ENCODE results near the gene CBX2. TPM values are rescaled to one million over a fixed set of nuclear protein-coding genes. Genes with fewer than 3 reads are reported as not detected.
A peak's percentile ranks its signal among the peaks of the same experiment; 100 is the strongest.

Gene CBX2
- total and polyA plus RNA-seq, 2 experiments from 2014 or later, result 0.11 to 0.13 TPM

GRCh38 chr17:79738643-79739042, 39.3 kb upstream of the CBX2 start:
- Histone ChIP-seq H3K79me2 (ENCODE audit: insufficient read depth) (no peaks in the 10 kb centered on the region), H3K27me3 (replicated peaks; ENCODE audit: insufficient read depth) (peaks cover 14% of the 10 kb centered on the region), H2AFZ (no peak overlapping the region), H3K9me3 (ENCODE audit: low read depth) (no peaks in the 10 kb centered on the region), H3K9me2 (ENCODE audit: insufficient read depth) (no peaks in the 10 kb centered on the region), H3K27ac (no peak overlapping the region), H3K36me3 (ENCODE audit: low read depth) (no peaks in the 10 kb centered on the region), H3K9ac (no peak overlapping the region), H3K4me3 (no peak overlapping the region), H3F3A (ENCODE audit: insufficient read depth) (no peaks in the 10 kb centered on the region), H3K4me2 (ENCODE audit: unreplicated experiment) (no peak overlapping the region), H4K20me1 (ENCODE audit: insufficient read depth) (no peaks in the 10 kb centered on the region), H3K4me1 (ENCODE audit: insufficient read depth) (no peaks in the 10 kb centered on the region)
- WGBS, 2 experiments (ENCODE audit: low coverage in 1 of 2, low lambda C conversion rate in 2 of 2, missing lambda C conversion rate in 2 of 2), result 66 to 71% methylated on average over 13 to 14 of the region's 14 CpGs
- TF ChIP-seq EZH2 (IDR thresholded peaks at IDR 0.05; ENCODE audit: insufficient read depth, poor library complexity, severe bottlenecking) (no peak), EZH2phosphoT487 (IDR thresholded peaks at IDR 0.05; ENCODE audit: insufficient read depth, low read depth) (no peak)
- no peak for DNase-seq
- in situ Hi-C loops (cut with MboI), result no loop called here

GRCh38 chr17:79739148-79740062, 38.5 kb upstream of the CBX2 start:
- no peak overlapping the region for H2AFZ ChIP-seq
- TF ChIP-seq EZH2phosphoT487 (IDR thresholded peaks at IDR 0.05; ENCODE audit: insufficient read depth, low read depth) (no peak), EZH2 (IDR thresholded peaks at IDR 0.05; ENCODE audit: insufficient read depth, poor library complexity, severe bottlenecking) (no peak)
- peaks cover 19% of the 10 kb centered on the region for H3K27me3 ChIP-seq (replicated peaks; ENCODE audit: insufficient read depth)
- no peak overlapping the region for H3K4me3 ChIP-seq
- peak; percentile 5 for DNase-seq
- WGBS, 2 experiments (ENCODE audit: low coverage in 1 of 2, low lambda C conversion rate in 2 of 2, missing lambda C conversion rate in 2 of 2), result 65 to 68% methylated on average over 28 of the region's 28 CpGs
- no peak overlapping the region for H3K9ac ChIP-seq
- no peak overlapping the region for H3K4me2 ChIP-seq (ENCODE audit: unreplicated experiment)
- no peaks in the 10 kb centered on the region for H3K9me2 ChIP-seq (ENCODE audit: insufficient read depth)
- no peaks in the 10 kb centered on the region for H4K20me1 ChIP-seq (ENCODE audit: insufficient read depth)
- H3F3A ChIP-seq (ENCODE audit: insufficient read depth), result no peaks in the 10 kb centered on the region
- H3K27ac ChIP-seq, result no peak overlapping the region
- no peaks in the 10 kb centered on the region for H3K4me1 ChIP-seq (ENCODE audit: insufficient read depth)
- in situ Hi-C loops (cut with MboI), result no loop called here
- no peaks in the 10 kb centered on the region for H3K9me3 ChIP-seq (ENCODE audit: low read depth)
- no peaks in the 10 kb centered on the region for H3K36me3 ChIP-seq (ENCODE audit: low read depth)
- H3K79me2 ChIP-seq (ENCODE audit: insufficient read depth), result no peaks in the 10 kb centered on the region

- H3K9me3 ChIP-seq (ENCODE audit: low read depth), result no peaks in the 10 kb centered on the region
- in situ Hi-C loops (cut with MboI), result no loop called here
- TF ChIP-seq EZH2 (IDR thresholded peaks at IDR 0.05; ENCODE audit: insufficient read depth, poor library complexity, severe bottlenecking), result no peak
- no peak for TF ChIP-seq EZH2phosphoT487 (IDR thresholded peaks at IDR 0.05; ENCODE audit: insufficient read depth, low read depth)
- H3K4me1 ChIP-seq (ENCODE audit: insufficient read depth), result no peaks in the 10 kb centered on the region
- no peak overlapping the region for H3K27ac ChIP-seq
- 27 to 44% methylated on average over 8 of the region's 8 CpGs for WGBS, 2 experiments (ENCODE audit: low coverage in 1 of 2, low lambda C conversion rate in 2 of 2, missing lambda C conversion rate in 2 of 2)
- no peaks in the 10 kb centered on the region for H3K79me2 ChIP-seq (ENCODE audit: insufficient read depth)
- no peak overlapping the region for H3K4me2 ChIP-seq (ENCODE audit: unreplicated experiment)
- DNase-seq, result no peak
- peaks cover 24% of the 10 kb centered on the region for H3K27me3 ChIP-seq (replicated peaks; ENCODE audit: insufficient read depth)
- H3K9me2 ChIP-seq (ENCODE audit: insufficient read depth), result no peaks in the 10 kb centered on the region
- no peak overlapping the region for H3K9ac ChIP-seq
- no peaks in the 10 kb centered on the region for H3F3A ChIP-seq (ENCODE audit: insufficient read depth)
- no peak overlapping the region for H2AFZ ChIP-seq
- H3K4me3 ChIP-seq, result no peak overlapping the region
- H3K36me3 ChIP-seq (ENCODE audit: low read depth), result no peaks in the 10 kb centered on the region
- no peaks in the 10 kb centered on the region for H4K20me1 ChIP-seq (ENCODE audit: insufficient read depth)
Measured at GRCh38 chr17:79740413-79740812, 37.5 kb upstream of the CBX2 start.

GRCh38 chr17:79741401-79741750, 36.6 kb upstream of the CBX2 start:
- H3K36me3 ChIP-seq (ENCODE audit: low read depth), result no peaks in the 10 kb centered on the region
- H3K79me2 ChIP-seq (ENCODE audit: insufficient read depth), result no peaks in the 10 kb centered on the region
- no peaks in the 10 kb centered on the region for H3K9me3 ChIP-seq (ENCODE audit: low read depth)
- in situ Hi-C loops (cut with MboI), result no loop called here
- TF ChIP-seq EZH2 (IDR thresholded peaks at IDR 0.05; ENCODE audit: insufficient read depth, poor library complexity, severe bottlenecking) (no peak), EZH2phosphoT487 (IDR thresholded peaks at IDR 0.05; ENCODE audit: insufficient read depth, low read depth) (no peak)
- no peaks in the 10 kb centered on the region for H3F3A ChIP-seq (ENCODE audit: insufficient read depth)
- no peak overlapping the region for H3K9ac ChIP-seq
- H3K4me3 ChIP-seq, result no peak overlapping the region
- DNase-seq, result no peak
- H3K9me2 ChIP-seq (ENCODE audit: insufficient read depth), result no peaks in the 10 kb centered on the region
- no peaks in the 10 kb centered on the region for H4K20me1 ChIP-seq (ENCODE audit: insufficient read depth)
- H3K27ac ChIP-seq, result no peak overlapping the region
- H2AFZ ChIP-seq, result no peak overlapping the region
- whole genome bisulfite sequencing, 2 experiments (ENCODE audit: low coverage in 1 of 2, low lambda C conversion rate in 2 of 2, missing lambda C conversion rate in 2 of 2), result 10% methylated on average over 2 to 10 of the region's 10 CpGs
- H3K4me2 ChIP-seq (ENCODE audit: unreplicated experiment), result no peak overlapping the region
- H3K27me3 ChIP-seq (replicated peaks; ENCODE audit: insufficient read depth), result peaks cover 27% of the 10 kb centered on the region
- no peaks in the 10 kb centered on the region for H3K4me1 ChIP-seq (ENCODE audit: insufficient read depth)

All from GM23248 (cell line).